Measurements from ENCODE around the gene BCL7A.

DNA sequence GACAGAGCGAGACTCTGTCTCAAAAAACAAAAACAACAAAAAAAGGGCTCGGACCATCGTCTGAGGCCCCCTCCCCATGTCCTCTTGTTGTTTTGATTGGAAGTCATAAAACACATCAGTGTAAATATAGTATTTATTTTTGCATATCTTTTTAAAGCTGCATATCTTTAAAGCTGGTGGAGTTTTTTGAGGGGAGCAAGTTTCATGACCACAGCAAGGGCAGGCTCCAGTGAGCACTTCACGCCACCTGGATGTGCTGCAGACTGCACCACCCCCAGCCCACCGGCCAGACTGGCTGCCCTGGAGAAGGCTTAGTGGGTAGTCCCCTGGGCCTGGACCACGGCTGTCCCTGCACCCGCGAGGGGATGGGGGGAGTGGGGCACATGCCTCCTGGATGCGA, 11.9 kb upstream of the BCL7A start:
- TF ChIP-seq, protein P1, sequence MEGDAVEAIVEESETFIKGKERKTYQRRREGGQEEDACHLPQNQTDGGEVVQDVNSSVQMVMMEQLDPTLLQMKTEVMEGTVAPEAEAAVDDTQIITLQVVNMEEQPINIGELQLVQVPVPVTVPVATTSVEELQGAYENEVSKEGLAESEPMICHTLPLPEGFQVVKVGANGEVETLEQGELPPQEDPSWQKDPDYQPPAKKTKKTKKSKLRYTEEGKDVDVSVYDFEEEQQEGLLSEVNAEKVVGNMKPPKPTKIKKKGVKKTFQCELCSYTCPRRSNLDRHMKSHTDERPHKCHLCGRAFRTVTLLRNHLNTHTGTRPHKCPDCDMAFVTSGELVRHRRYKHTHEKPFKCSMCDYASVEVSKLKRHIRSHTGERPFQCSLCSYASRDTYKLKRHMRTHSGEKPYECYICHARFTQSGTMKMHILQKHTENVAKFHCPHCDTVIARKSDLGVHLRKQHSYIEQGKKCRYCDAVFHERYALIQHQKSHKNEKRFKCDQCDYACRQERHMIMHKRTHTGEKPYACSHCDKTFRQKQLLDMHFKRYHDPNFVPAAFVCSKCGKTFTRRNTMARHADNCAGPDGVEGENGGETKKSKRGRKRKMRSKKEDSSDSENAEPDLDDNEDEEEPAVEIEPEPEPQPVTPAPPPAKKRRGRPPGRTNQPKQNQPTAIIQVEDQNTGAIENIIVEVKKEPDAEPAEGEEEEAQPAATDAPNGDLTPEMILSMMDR (IDR thresholded peaks at IDR 0.05) = no peak
- TF ChIP-seq POLR2A (IDR thresholded peaks at IDR 0.05) = no peak
